Measurements from ENCODE around the gene SLC1A5. TPM values are rescaled to one million over a fixed set of nuclear protein-coding genes. Genes with fewer than 3 reads are reported as not detected.
"Not testable (repeated sequence)": the region's sequence is repeated elsewhere in the genome, so short reads cannot be mapped to it uniquely, and the experiment has no call there.

The SLC1A5 gene
- total RNA-seq, 1 experiment from 2014 or later: 284 TPM

- no peaks in the 10 kb centered on the region for H3K79me2 ChIP-seq (ENCODE audit: insufficient read depth, low read length)
- ChIA-PET POLR2A (interaction anchor here (1.5 kb wide), 1 partner anchor 13 kb away, joined by 5 read pairs; no protein-coding TSS in a partner anchor), RAD21 (ENCODE audit: low non-redundant PET in 1 of 2, low total read pairs in 2 of 2, uncharacterized antibody in 2 of 2, unreplicated experiment in 2 of 2) (no interaction called here), CTCF (no interaction called here)
- BruUV-seq (replicated peaks): no TSS peak
- DNase-seq (ENCODE audit: low read depth, low spot score): no peak
- peaks cover 3 to 17% of the 10 kb centered on the region in 2 experiments; a peak in 2 of 4 replicates for H3K4me1 ChIP-seq (ENCODE audit: control insufficient read depth in 1 of 2, insufficient read depth in 2 of 2, low read length in 2 of 2)
- H3K4me2 ChIP-seq (ENCODE audit: low read length): no peak overlapping the region
- H3K27me3 ChIP-seq (ENCODE audit: insufficient read depth, low read length): no peaks in the 10 kb centered on the region
- no peak overlapping the region for H3K9ac ChIP-seq (ENCODE audit: low read length)
- TF ChIP-seq ZFX (IDR thresholded peaks at IDR 0.05) (no peak), POLR2AphosphoS5 (IDR thresholded peaks at IDR 0.05; ENCODE audit: low read depth, low read length) (no peak), RAD21 (IDR thresholded peaks at IDR 0.05; ENCODE audit: low read depth) (no peak), SIN3A (IDR thresholded peaks at IDR 0.05; ENCODE audit: low read depth) (no peak), FOSL1 (IDR thresholded peaks at IDR 0.05; ENCODE audit: low read depth) (no peak), EZH2 (IDR thresholded peaks at IDR 0.05) (no peak), CEBPB (IDR thresholded peaks at IDR 0.05; ENCODE audit: low read depth) (no peak), SP1 (IDR thresholded peaks at IDR 0.05; ENCODE audit: low read depth) (no peak), ZBTB33 (IDR thresholded peaks at IDR 0.05; ENCODE audit: extremely low read depth, insufficient replicate concordance, low read length) (no peak), POLR2A (IDR thresholded peaks at IDR 0.05; ENCODE audit: borderline replicate concordance, extremely low read depth, insufficient read depth, insufficient read length) (no peak), EGR1 (IDR thresholded peaks at IDR 0.05; ENCODE audit: low read depth) (no peak), YY1 (IDR thresholded peaks at IDR 0.05; ENCODE audit: extremely low read depth, insufficient replicate concordance, low read depth, low read length) (no peak), CBX3 (IDR thresholded peaks at IDR 0.05; ENCODE audit: low read depth) (no peak)
- H2AFZ ChIP-seq (ENCODE audit: low read depth, low read length, poor library complexity, severe bottlenecking): no peak overlapping the region
- no peak overlapping the region for H3K27ac ChIP-seq (ENCODE audit: low read depth, low read length)
- H4K20me1 ChIP-seq (ENCODE audit: insufficient read depth): no peaks in the 10 kb centered on the region
- H3K9me2 ChIP-seq (ENCODE audit: insufficient read depth): no peaks in the 10 kb centered on the region
- ATAC-seq: no peak
- H3K9me3 ChIP-seq (ENCODE audit: control insufficient read depth in 1 of 2, insufficient read depth in 1 of 2, low read depth in 1 of 2, low read length in 2 of 2): no peaks in the 10 kb centered on the region
- no peaks in the 10 kb centered on the region for H3K36me3 ChIP-seq (ENCODE audit: control insufficient read depth in 1 of 2, insufficient read depth in 2 of 2, low read length in 2 of 2)
- intact Hi-C loops (cut with micrococcal nuclease): no loop called here
- no peak overlapping the region for H3K4me3 ChIP-seq (replicated peaks in 1 of 2; ENCODE audit: low read depth in 1 of 2, low read length in 2 of 2)
Measured at GRCh38 chr19:46806656-46807055, 18.3 kb upstream of the SLC1A5 start.

- RAD21 ChIA-PET (ENCODE audit: low non-redundant PET in 1 of 2, low total read pairs in 2 of 2, uncharacterized antibody in 2 of 2, unreplicated experiment in 2 of 2); H3K27me3 ChIP-seq (ENCODE audit: insufficient read depth, low read length); H3K9me2 ChIP-seq (ENCODE audit: insufficient read depth); H3K4me1 ChIP-seq (ENCODE audit: control insufficient read depth in 1 of 2, insufficient read depth in 2 of 2, low read length in 2 of 2); H3K36me3 ChIP-seq (ENCODE audit: control insufficient read depth in 1 of 2, insufficient read depth in 2 of 2, low read length in 2 of 2); H2AFZ ChIP-seq (ENCODE audit: low read depth, low read length, poor library complexity, severe bottlenecking); H3K27ac ChIP-seq (ENCODE audit: low read depth, low read length); H3K9me3 ChIP-seq (ENCODE audit: control insufficient read depth in 1 of 2, insufficient read depth in 1 of 2, low read depth in 1 of 2, low read length in 2 of 2); H3K4me3 ChIP-seq (replicated peaks in 1 of 2; ENCODE audit: low read depth in 1 of 2, low read length in 2 of 2); DNase-seq (ENCODE audit: low read depth, low spot score); ATAC-seq; intact Hi-C loops (cut with micrococcal nuclease); BruUV-seq (replicated peaks); H3K4me2 ChIP-seq (ENCODE audit: low read length); H3K79me2 ChIP-seq (ENCODE audit: insufficient read depth, low read length); H4K20me1 ChIP-seq (ENCODE audit: insufficient read depth); H3K9ac ChIP-seq (ENCODE audit: low read length): not testable (repeated sequence)
- ChIA-PET CTCF (interaction anchor here (1.4 kb wide), 1 partner anchor 25 kb away, joined by 3 read pairs; no protein-coding TSS in a partner anchor), POLR2A (interaction anchor here (1.5 kb wide), 1 partner anchor 16 kb away, joined by 5 read pairs; the partner anchor contains the start of gene SLC1A5)
Measured at GRCh38 chr19:46804432-46804831, 16.0 kb upstream of the SLC1A5 start.

Measured in HCT116 (cell line).